Activated CD8-positive, alpha-beta T cell treated with anti-CD3 and anti-CD28 coated beads, Interleukin-2, amount 10 ng/mL, durations not matched to agents 7 days and 5 days (primary cell): ENCODE data around the gene RPS28. TPM values are rescaled to one million over a fixed set of nuclear protein-coding genes. Genes with fewer than 3 reads are reported as not detected.
"Not testable (repeated sequence)": the region's sequence is repeated elsewhere in the genome, so short reads cannot be mapped to it uniquely, and the experiment has no call there.

Experiments used
- ATAC-seq: fragments of 150-1000 bp; cut with Tn5 transposase; one replicate; pipeline ENCODE4 v1.10.0; 2021; ENCODE audit warnings: moderate library complexity
- CTCF ChIA-PET: fragments of 350-600 bp; sonication (Branson Sonifier 250); formaldehyde crosslinking; loops from one replicate; lab custom pipeline; 2021; ENCODE audit warnings: antibody characterized with exemption; lab: Charles Lee
- POLR2A ChIA-PET: fragments of 350-600 bp; sonication (Branson Sonifier 250); formaldehyde crosslinking; loops from one replicate; lab custom pipeline; 2021; ENCODE audit warnings: antibody characterized with exemption; lab: Charles Lee
- DNase-seq: peaks from one replicate; pipeline ENCODE4 v3.0.0-alpha.2; 2020
- H3K27ac Mint-ChIP-seq: one replicate; pipeline ENCODE4 v1.8.0; 2021; ENCODE audit warnings: mild to moderate bottlenecking, mixed read lengths
- H3K27me3 Mint-ChIP-seq: one replicate; pipeline ENCODE4 v1.8.0; 2021; ENCODE audit warnings: low read depth, mixed read lengths
- H3K36me3 Mint-ChIP-seq: one replicate; pipeline ENCODE4 v1.8.0; 2021; ENCODE audit warnings: low read depth, mixed read lengths
- H3K4me1 Mint-ChIP-seq: one replicate; pipeline ENCODE4 v1.8.0; 2021; ENCODE audit warnings: low read depth, mixed read lengths
- H3K4me3 Mint-ChIP-seq: one replicate; pipeline ENCODE4 v1.8.0; 2021; ENCODE audit warnings: mild to moderate bottlenecking, mixed read lengths
- H3K9me3 Mint-ChIP-seq: one replicate; pipeline ENCODE4 v1.8.0; 2022; ENCODE audit warnings: mixed read lengths; ENCODE audit not compliant: insufficient read depth
- total RNA-seq, 2 experiments: library from RNA; stranded (reverse); gene quantifications; one replicate each; pipeline ENCODE4 v1.2.3, GENCODE V29; 2021

The RPS28 gene
- total RNA-seq = 1,000 to 10,000 TPM; 1,476 to 1,561 TPM

GRCh38 chr19:8321067-8321985 lies at the start of gene RPS28, which contains the start of gene NDUFA7:
Gene RPS28 (plus strand): TSS chr19:8321496. CDS start chr19:8321531, 35 bp downstream.
Gene NDUFA7 (minus strand): TSS chr19:8321375. CDS start chr19:8321358, 17 bp downstream.
- POLR2A ChIA-PET = interaction anchor here (0.7 to 2.5 kb wide), 11 partner anchors 10 to 128 kb away, joined by 3 to 13 read pairs (median 4); partner anchors contain the start of genes CD320 and KANK3
- Mint-ChIP-seq H3K27me3 (no peaks in the 10 kb centered on the region), H3K4me3 (peak within 1 kb of the TSS; percentile 100), H3K4me1 (peaks cover 47% of the 10 kb centered on the region), H3K27ac (peak within 1 kb of the TSS; percentile 100), H3K36me3 (peaks cover 37% of the 10 kb centered on the region), H3K9me3 (no peaks in the 10 kb centered on the region)
- CTCF ChIA-PET = interaction anchor here (0.7 to 2.1 kb wide), 2 partner anchors 51 to 54 kb away, joined by 3 to 9 read pairs; no protein-coding TSS in a partner anchor
- DNase-seq (peak; percentile 98), ATAC-seq (peak; percentile 93)

GRCh38 chr19:8276508-8276907 lies 44.8 kb upstream of the RPS28 start:
- H3K9me3 Mint-ChIP-seq, H3K27me3 Mint-ChIP-seq, POLR2A ChIA-PET, H3K27ac Mint-ChIP-seq, H3K4me3 Mint-ChIP-seq, H3K36me3 Mint-ChIP-seq, H3K4me1 Mint-ChIP-seq, CTCF ChIA-PET, DNase-seq: not testable (repeated sequence)
- ATAC-seq = peak; percentile 42

GRCh38 chr19:8291337-8291736 lies 30.0 kb upstream of the RPS28 start:
- CTCF ChIA-PET, H3K36me3 Mint-ChIP-seq, DNase-seq, H3K27me3 Mint-ChIP-seq, H3K4me3 Mint-ChIP-seq, POLR2A ChIA-PET, H3K4me1 Mint-ChIP-seq, H3K9me3 Mint-ChIP-seq, H3K27ac Mint-ChIP-seq: not testable (repeated sequence)
- peak; percentile 34 for ATAC-seq

GRCh38 chr19:8302357-8302691 lies 19.0 kb upstream of the RPS28 start:
- Mint-ChIP-seq H3K27ac (no peak overlapping the region), H3K4me3 (no peak overlapping the region), H3K27me3 (no peaks in the 10 kb centered on the region), H3K9me3 (no peaks in the 10 kb centered on the region), H3K4me1 (peaks cover 25% of the 10 kb centered on the region), H3K36me3 (peaks cover 10% of the 10 kb centered on the region)
- no peak for DNase-seq
- ChIA-PET CTCF (no interaction called here), POLR2A (no interaction called here)
- ATAC-seq = no peak

GRCh38 chr19:8302734-8303133 lies 18.6 kb upstream of the RPS28 start:
- ChIA-PET POLR2A (no interaction called here), CTCF (no interaction called here)
- H3K4me1 Mint-ChIP-seq = peaks cover 29% of the 10 kb centered on the region
- no peaks in the 10 kb centered on the region for H3K27me3 Mint-ChIP-seq
- no peaks in the 10 kb centered on the region for H3K9me3 Mint-ChIP-seq
- peak; percentile 12 for DNase-seq
- no peak for ATAC-seq
- H3K36me3 Mint-ChIP-seq = peaks cover 12% of the 10 kb centered on the region
- no peak overlapping the region for H3K4me3 Mint-ChIP-seq
- H3K27ac Mint-ChIP-seq = no peak overlapping the region

- H3K27ac Mint-ChIP-seq = no peak overlapping the region
- CTCF ChIA-PET = interaction anchor here (1.7 kb wide), 1 partner anchor 13 kb away, joined by 4 read pairs; no protein-coding TSS in a partner anchor
- peaks cover 39% of the 10 kb centered on the region for H3K4me1 Mint-ChIP-seq
- ATAC-seq (no peak), DNase-seq (peak; percentile 29)
- H3K4me3 Mint-ChIP-seq = no peak overlapping the region
- peaks cover 23% of the 10 kb centered on the region for H3K36me3 Mint-ChIP-seq
- H3K9me3 Mint-ChIP-seq = no peaks in the 10 kb centered on the region
- POLR2A ChIA-PET = interaction anchor here (1.5 kb wide), 1 partner anchor 16 kb away, joined by 4 read pairs; the partner anchor contains the start of genes NDUFA7 and RPS28
- no peaks in the 10 kb centered on the region for H3K27me3 Mint-ChIP-seq
Observed at GRCh38 chr19:8304841-8305621, 16.3 kb upstream of the RPS28 start.

- Mint-ChIP-seq H3K27me3 (no peaks in the 10 kb centered on the region), H3K36me3 (peaks cover 27% of the 10 kb centered on the region), H3K4me3 (no peak overlapping the region), H3K27ac (peak overlapping the region; percentile 52), H3K9me3 (no peaks in the 10 kb centered on the region), H3K4me1 (peaks cover 39% of the 10 kb centered on the region)
- DNase-seq (peak; percentile 18), ATAC-seq (no peak)
- CTCF ChIA-PET = interaction anchor here (1.7 kb wide), 1 partner anchor 12 kb away, joined by 4 read pairs; no protein-coding TSS in a partner anchor
- POLR2A ChIA-PET = interaction anchor here (1.5 kb wide), 1 partner anchor 15 kb away, joined by 4 read pairs; the partner anchor contains the start of genes NDUFA7 and RPS28
Observed at GRCh38 chr19:8305798-8306197, 15.5 kb upstream of the RPS28 start.

GRCh38 chr19:8306235-8307054 lies 14.9 kb upstream of the RPS28 start:
- Mint-ChIP-seq H3K36me3 (peaks cover 29% of the 10 kb centered on the region), H3K27me3 (no peaks in the 10 kb centered on the region), H3K4me1 (peaks cover 39% of the 10 kb centered on the region), H3K27ac (peak overlapping the region; percentile 97), H3K4me3 (peak overlapping the region; percentile 96), H3K9me3 (no peaks in the 10 kb centered on the region)
- ChIA-PET CTCF (interaction anchor here (1.7 kb wide), 1 partner anchor 11 kb away, joined by 4 read pairs; no protein-coding TSS in a partner anchor), POLR2A (interaction anchor here (0.9 to 1.5 kb wide), 2 partner anchors 14 to 188 kb away, joined by 3 to 4 read pairs; partner anchors contain the start of genes NDUFA7 and RPS28)
- ATAC-seq (no peak), DNase-seq (peak; percentile 19)

GRCh38 chr19:8307400-8307964 lies 13.8 kb upstream of the RPS28 start:
- ATAC-seq (no peak), DNase-seq (no peak)
- CTCF ChIA-PET = no interaction called here
- POLR2A ChIA-PET = interaction anchor here (0.9 kb wide), 1 partner anchor 187 kb away, joined by 3 read pairs; no protein-coding TSS in a partner anchor
- Mint-ChIP-seq H3K36me3 (peaks cover 32% of the 10 kb centered on the region), H3K27ac (peak overlapping the region; percentile 97), H3K4me1 (peaks cover 39% of the 10 kb centered on the region), H3K4me3 (peak overlapping the region; percentile 96), H3K27me3 (no peaks in the 10 kb centered on the region), H3K9me3 (no peaks in the 10 kb centered on the region)

- DNase-seq = peak; percentile 91
- Mint-ChIP-seq H3K9me3 (no peaks in the 10 kb centered on the region), H3K4me1 (peaks cover 39% of the 10 kb centered on the region), H3K36me3 (peaks cover 32% of the 10 kb centered on the region), H3K4me3 (peak within 1 kb of the TSS; percentile 96), H3K27me3 (no peaks in the 10 kb centered on the region), H3K27ac (peak within 1 kb of the TSS; percentile 97)
- ATAC-seq = peak; percentile 94
- ChIA-PET POLR2A (interaction anchor here (1.0 kb wide), 1 partner anchor 13 kb away, joined by 3 read pairs; the partner anchor contains the start of genes NDUFA7 and RPS28), CTCF (no interaction called here)
Observed at GRCh38 chr19:8307965-8308866, 13.1 kb upstream of the RPS28 start, which contains the start of gene CD320. Gene CD320 (minus strand): TSS chr19:8308358. CDS start chr19:8308290, 68 bp downstream.
